HG03354 (cell line): ENCODE measurements around the gene KNSTRN.

Experiments used
- ATAC-seq: cut with Tn5 transposase; IDR thresholded peaks from one replicate; pipeline ENCODE4 v1.9.1; 2021; ENCODE audit warnings: mild to moderate bottlenecking; ENCODE audit not compliant: unreplicated experiment, poor library complexity, severe bottlenecking

KNSTRN gene

DNA sequence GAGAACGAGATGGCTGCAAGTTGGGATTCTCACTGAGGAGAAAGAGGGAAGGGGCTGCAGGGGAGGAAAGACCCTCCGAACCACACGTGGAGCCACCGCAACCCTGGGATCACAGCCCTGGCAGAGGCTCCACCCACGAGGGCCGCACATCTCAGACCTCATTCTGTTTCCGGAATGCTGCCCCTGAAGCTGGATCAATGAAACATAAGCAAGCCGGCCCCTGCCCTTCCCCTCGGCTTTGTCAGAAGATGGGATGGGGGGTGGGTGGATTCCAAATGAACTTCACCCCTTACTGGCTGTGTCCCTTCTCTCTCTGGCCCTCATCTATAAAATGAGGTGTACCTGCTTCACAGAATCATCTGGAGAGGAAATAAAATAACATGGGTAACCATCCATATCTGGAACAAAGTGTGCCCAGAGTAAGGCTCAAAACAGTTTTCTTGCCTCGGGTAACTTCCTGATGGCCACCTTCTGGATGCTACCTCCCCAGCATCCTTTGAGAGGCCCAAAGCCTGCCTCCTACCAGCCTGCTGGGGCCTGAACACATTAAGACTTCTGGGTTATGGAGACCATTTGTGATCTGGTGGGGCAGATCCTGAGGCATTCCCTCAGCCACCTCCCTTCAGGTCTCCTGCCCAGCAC, 37.2 kb upstream of the KNSTRN start:
- no peak for ATAC-seq

DNA sequence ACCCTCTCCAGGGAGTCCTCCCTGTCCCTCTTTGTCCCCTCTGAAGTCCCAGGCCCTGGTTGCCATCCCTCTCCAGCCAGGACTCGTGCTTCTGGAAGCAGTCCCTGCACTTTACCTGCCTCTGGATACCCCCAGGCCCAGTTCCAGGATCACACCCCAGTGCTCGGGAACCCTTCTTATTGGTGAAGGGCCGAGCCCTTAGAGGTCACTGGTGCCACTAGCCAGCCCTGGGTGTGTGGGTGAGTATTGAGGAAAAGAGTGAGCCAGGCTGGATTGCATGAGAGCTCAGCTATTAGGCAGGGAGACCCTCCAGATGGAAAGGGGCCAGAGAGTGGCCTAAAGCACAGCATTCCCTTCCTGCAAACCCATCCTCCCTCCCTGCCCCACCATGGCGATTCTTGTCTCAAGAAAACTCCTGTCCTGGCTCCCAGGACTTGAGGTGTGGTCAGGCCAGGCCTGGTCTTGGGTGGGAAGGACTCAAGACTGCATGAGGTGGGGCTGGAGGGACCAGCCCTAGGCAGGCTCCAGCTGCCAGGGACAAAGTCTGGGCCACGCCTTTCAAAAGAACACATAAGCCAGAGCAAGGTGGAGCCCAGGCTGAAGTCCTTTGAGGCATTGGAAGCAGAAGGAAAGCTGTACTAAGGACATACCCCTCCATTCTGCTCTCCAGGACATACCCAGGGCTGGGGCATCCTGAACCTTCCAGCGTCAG, 36.5 kb upstream of the KNSTRN start:
- no peak for ATAC-seq

DNA sequence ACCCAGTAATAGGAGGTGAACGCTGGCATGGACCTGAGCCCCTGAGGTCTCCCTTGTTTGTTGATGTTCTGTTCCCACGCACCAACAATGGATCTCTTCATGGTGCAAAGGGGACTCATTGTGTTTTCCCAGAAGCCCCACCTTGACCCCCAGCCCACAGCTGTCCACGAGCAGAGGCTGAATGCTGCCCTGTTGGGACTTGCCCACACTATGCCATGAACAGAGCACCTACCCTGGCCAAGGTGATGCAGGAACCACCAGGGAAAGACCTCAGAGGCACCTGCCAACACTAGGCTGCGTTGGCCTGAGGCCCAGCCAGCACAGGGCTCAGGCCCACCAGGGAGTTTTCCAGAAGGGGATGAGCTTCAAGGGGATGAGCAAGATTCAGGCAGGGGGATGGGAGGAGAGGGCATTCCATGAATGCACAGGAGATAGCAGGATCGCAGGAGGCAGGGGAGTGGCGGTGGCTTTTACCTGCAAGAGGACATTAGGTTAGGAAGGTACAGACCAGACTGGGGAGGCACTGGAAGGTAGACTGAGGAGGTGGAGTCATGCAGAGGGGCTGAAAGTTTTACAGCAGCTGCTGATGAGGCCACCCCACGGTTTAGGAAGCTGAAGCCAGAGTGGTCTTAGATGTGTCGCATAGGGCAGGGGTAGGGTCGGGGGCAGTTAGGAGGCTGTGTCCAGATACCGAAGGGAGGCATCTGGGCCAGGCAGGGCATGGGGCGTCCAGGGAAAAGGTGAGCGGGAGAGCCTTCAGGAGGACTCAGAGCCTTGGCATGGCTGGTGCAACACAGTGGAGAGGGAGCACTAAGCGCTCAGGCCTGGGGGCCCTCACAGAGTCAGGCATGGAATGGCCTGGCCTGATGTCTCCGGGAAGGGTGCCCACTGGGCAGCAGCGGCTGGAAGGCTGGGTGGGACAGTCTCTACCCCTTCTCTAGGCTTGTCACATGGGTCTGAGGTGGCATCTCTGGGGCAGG, 35.7 kb upstream of the KNSTRN start:
- no peak for ATAC-seq

- no peak for ATAC-seq
These were observed 34.7 kb upstream of the KNSTRN start for GRCh38 chr15:40347559-40348473.

DNA sequence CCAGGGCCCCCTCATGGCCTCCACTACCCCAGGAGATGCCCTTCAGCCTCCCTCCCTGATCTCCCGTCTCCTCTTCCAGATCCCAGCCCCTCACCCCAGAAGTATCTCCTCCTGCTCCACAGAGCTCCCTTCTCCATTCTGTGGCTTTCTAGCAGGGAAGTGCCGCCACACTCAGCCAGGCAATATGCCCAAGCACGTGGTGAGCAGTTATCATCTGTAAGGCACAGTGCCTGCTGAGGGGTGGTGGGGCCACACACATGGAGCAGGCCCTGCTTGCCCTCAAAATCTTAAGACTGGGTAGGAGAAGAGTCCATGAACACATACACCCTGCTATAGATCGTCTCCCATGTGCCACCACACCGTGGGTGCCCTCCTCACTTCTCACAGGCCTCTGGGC, 34.0 kb upstream of the KNSTRN start:
- ATAC-seq, result no peak

GRCh38 chr15:40349163-40349562, 33.4 kb upstream of the KNSTRN start:
- ATAC-seq, result no peak

GRCh38 chr15:40352281-40352901, 30.1 kb upstream of the KNSTRN start:
- no peak for ATAC-seq

- no peak for ATAC-seq
These were observed 28.8 kb upstream of the KNSTRN start for GRCh38 chr15:40353697-40354096.

DNA sequence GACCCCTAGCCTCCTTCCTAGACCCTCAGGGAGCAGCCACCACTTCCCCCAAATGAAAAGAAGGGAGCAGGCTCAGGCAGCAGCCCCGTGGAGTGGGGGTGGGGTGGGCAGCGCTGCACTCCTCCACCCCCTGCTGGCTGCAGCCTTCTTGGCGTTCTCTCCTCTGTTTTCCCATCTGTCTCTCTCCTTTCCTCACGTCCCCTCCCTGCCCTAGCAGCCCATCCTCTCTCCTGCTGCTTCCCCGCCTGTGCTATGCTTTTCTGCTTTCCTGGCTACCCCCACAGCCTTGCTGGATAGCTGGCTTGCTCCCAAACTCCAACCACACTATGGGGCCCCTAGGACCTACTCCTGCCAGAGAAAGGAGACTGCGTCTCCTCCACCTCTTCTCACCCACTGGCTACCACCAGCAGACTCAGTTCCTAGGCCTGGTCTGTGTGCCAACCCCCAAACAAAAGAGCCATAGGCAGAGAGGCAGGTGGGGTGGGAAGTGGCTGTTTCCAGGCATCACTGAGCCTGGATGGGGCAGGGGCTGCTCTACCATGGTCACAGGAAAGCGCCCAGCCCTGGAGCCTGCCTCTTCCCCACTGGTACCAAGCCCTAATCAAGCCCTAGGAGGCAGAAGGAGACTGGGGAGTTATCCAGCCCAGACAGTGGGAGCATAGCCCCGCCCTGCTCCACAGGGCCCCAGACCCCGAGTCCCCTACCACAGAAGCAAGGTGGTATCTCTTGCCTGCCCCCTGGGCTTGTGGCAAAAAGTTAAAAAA, 27.9 kb upstream of the KNSTRN start:
- no peak for ATAC-seq

GRCh38 chr15:40355976-40356585, 26.4 kb upstream of the KNSTRN start:
- ATAC-seq, result no peak

DNA sequence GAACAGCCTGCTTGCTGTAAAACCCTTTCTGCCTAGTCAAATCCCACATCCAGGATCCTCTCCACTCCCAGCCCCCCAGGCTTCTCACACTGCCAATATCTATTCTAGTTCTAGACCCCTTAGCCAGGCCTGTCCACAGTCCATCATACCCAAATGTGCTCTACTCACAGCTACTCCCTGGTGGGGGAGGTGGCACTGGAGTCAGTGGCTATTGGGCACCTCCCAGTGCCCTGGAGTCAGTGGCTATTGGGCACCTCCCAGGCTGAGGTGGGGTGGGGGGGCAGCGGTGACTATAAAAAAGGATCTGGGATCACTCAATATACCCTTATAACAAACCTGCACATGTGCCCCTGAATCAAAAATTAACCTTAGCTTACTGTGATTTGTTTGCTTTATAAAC, 25.3 kb upstream of the KNSTRN start:
- no peak for ATAC-seq

DNA sequence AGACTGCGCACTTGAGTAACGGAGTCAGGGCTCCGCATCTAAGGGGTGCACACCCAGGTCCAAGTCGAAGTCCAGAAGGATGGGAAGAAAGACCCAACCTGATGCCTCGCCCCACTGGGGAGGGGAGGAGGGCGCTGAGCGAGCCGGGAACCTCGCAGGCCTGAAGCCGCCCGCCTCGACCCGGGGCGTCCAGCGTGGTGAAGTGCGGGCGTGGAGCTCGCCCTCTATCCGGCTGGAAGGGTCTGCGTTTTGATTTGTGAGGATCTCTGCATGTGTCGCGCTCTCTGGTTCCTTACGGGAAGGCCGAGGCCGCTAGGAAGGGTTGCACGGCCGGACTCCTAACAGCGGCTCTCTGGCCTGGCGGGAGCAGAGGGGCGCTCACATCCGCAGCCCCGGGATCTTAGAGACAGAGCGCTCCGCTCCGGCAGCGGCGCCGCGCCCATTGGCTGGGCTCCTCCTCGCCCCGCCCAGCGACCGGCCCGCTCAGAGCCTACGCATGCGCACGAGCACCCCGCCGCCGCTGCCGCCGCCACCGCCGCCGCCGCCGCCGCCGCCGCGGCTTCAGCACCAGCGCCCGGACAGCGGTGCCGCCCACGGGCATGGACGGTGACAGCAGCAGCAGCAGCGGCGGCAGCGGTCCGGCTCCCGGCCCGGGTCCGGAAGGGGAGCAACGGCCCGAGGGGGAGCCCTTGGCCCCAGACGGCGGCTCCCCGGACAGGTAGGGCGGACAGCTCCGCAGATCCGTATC, 24.6 kb upstream of the KNSTRN start, which contains the start of gene DISP2:
Gene DISP2, plus strand, starts transcription at position 497 of the 748 bp plus-strand sequence. Its CDS starts 103 bp downstream, at position 600.
- peak; percentile 88 for ATAC-seq

GRCh38 chr15:40358471-40359353, 23.8 kb upstream of the KNSTRN start:
- peak; percentile 16 for ATAC-seq

GRCh38 chr15:40360015-40360414, 22.5 kb upstream of the KNSTRN start:
- ATAC-seq, result no peak

GRCh38 chr15:40361640-40362039, 20.9 kb upstream of the KNSTRN start:
- ATAC-seq, result no peak

GRCh38 chr15:40363611-40364010, 18.9 kb upstream of the KNSTRN start:
- no peak for ATAC-seq
